OCI-LY1 (cell line): Measurements from ENCODE around the gene KIAA0319L.

ENCODE experiments used
- H2AFZ ChIP-seq: fragments of 200-600 bp; sonication (generic), shearing (Covaris generic); 2 replicates; pipeline ENCODE4 v1.6.0; 2014; ENCODE audit warnings: antibody characterized with exemption, mild to moderate bottlenecking, low read length
- H3F3A ChIP-seq: fragments of 200-600 bp; sonication (generic), shearing (Covaris generic); 2 replicates; pipeline ENCODE4 v1.6.0; 2014; ENCODE audit warnings: mild to moderate bottlenecking, antibody characterized with exemption, low read length, moderate library complexity; ENCODE audit not compliant: insufficient read depth
- H3K27ac ChIP-seq: fragments of 200-600 bp; sonication (generic); 2 replicates; pipeline ENCODE4 v1.5.1; 2014; ENCODE audit warnings: low read length, mixed run types, mild to moderate bottlenecking, low read depth; ENCODE audit not compliant: poor library complexity, severe bottlenecking
- H3K27me3 ChIP-seq: fragments of 200-600 bp; sonication (generic); 2 replicates; pipeline ENCODE4 v1.6.0; 2014; ENCODE audit warnings: antibody characterized with exemption, mild to moderate bottlenecking, low read length, moderate library complexity; ENCODE audit not compliant: insufficient read depth
- H3K36me3 ChIP-seq: fragments of 200-600 bp; sonication (generic); 2 replicates; pipeline ENCODE4 v1.6.1; 2014; ENCODE audit warnings: mild to moderate bottlenecking, antibody characterized with exemption, low read length, moderate library complexity, mixed read lengths; ENCODE audit not compliant: insufficient read depth
- H3K4me1 ChIP-seq: fragments of 200-600 bp; sonication (generic); 2 replicates; pipeline ENCODE4 v1.5.1; 2014; ENCODE audit warnings: mild to moderate bottlenecking, low read length, moderate library complexity; ENCODE audit not compliant: insufficient read depth, severe bottlenecking
- H3K4me2 ChIP-seq: fragments of 200-600 bp; sonication (generic), shearing (Covaris generic); 2 replicates; pipeline ENCODE4 v1.6.1; 2014; ENCODE audit warnings: low read length
- H3K4me3 ChIP-seq: fragments of 200-600 bp; sonication (generic); 2 replicates; pipeline ENCODE4 v1.5.1; 2014; ENCODE audit warnings: low read length, low read depth, mild to moderate bottlenecking, mixed read lengths; ENCODE audit not compliant: poor library complexity, severe bottlenecking
- H3K79me2 ChIP-seq: fragments of 200-600 bp; shearing (Covaris generic); 2 replicates; pipeline ENCODE4 v1.6.1; 2016; ENCODE audit warnings: mixed run types, low read length, mixed read lengths; ENCODE audit not compliant: insufficient read depth
- H3K9ac ChIP-seq: fragments of 200-600 bp; sonication (generic), shearing (Covaris generic); 2 replicates; pipeline ENCODE4 v1.6.1; 2014; ENCODE audit warnings: mild to moderate bottlenecking, low read length, mixed read lengths
- H3K9me2 ChIP-seq: fragments of 200-600 bp; sonication (generic), shearing (Covaris generic); 2 replicates; pipeline ENCODE4 v1.6.1; 2014; ENCODE audit warnings: low read depth, mild to moderate bottlenecking, low read length, mixed read lengths
- H3K9me3 ChIP-seq: fragments of 200-600 bp; shearing (Covaris generic); 2 replicates; pipeline ENCODE4 v1.6.1; 2014; ENCODE audit warnings: low read length, mixed read lengths
- H4K20me1 ChIP-seq: fragments of 200-600 bp; sonication (generic), shearing (Covaris generic); 2 replicates; pipeline ENCODE4 v1.6.0; 2016; ENCODE audit warnings: mild to moderate bottlenecking, low read length; ENCODE audit not compliant: insufficient read depth
- CTCF ChIP-seq: fragments of 200-600 bp; sonication (generic), shearing (Covaris generic); IDR thresholded peaks from 2 replicates; pipeline ENCODE4 v1.5.1; 2017; ENCODE audit warnings: mild to moderate bottlenecking, antibody characterized with exemption, low read length, moderate library complexity, mixed read lengths
- EZH2 ChIP-seq: fragments of 200-600 bp; sonication (generic), shearing (Covaris generic); IDR thresholded peaks from 2 replicates; pipeline ENCODE4 v1.8.0; 2017; ENCODE audit warnings: borderline replicate concordance, mixed run types, mild to moderate bottlenecking, antibody characterized with exemption, low read length, moderate library complexity, mixed read lengths

Gene KIAA0319L

GRCh38 chr1:35590476-35591040 lies 33.4 kb upstream of the KIAA0319L start:
- no peaks in the 10 kb centered on the region for H3K4me1 ChIP-seq
- TF ChIP-seq EZH2 = no peak
- no peak for TF ChIP-seq CTCF
- no peaks in the 10 kb centered on the region for H4K20me1 ChIP-seq
- H3K27ac ChIP-seq = no peak overlapping the region
- H3K27me3 ChIP-seq = no peaks in the 10 kb centered on the region
- H3K4me3 ChIP-seq = no peak overlapping the region
- H3K9ac ChIP-seq = no peak overlapping the region
- H3K36me3 ChIP-seq = no peaks in the 10 kb centered on the region
- H2AFZ ChIP-seq = no peak overlapping the region
- no peaks in the 10 kb centered on the region for H3K79me2 ChIP-seq
- no peaks in the 10 kb centered on the region for H3K9me3 ChIP-seq
- H3K4me2 ChIP-seq = no peak overlapping the region
- H3F3A ChIP-seq = no peaks in the 10 kb centered on the region
- no peaks in the 10 kb centered on the region for H3K9me2 ChIP-seq

GRCh38 chr1:35589516-35590427 lies 32.6 kb upstream of the KIAA0319L start:
- Histone ChIP-seq H3K9ac (no peak overlapping the region), H3K4me3 (no peak overlapping the region), H3K27me3 (no peaks in the 10 kb centered on the region), H3K36me3 (no peaks in the 10 kb centered on the region), H3K9me2 (no peaks in the 10 kb centered on the region), H3F3A (no peaks in the 10 kb centered on the region), H3K79me2 (no peaks in the 10 kb centered on the region), H3K4me2 (no peak overlapping the region), H3K27ac (no peak overlapping the region), H2AFZ (no peak overlapping the region), H3K9me3 (no peaks in the 10 kb centered on the region), H4K20me1 (no peaks in the 10 kb centered on the region), H3K4me1 (no peaks in the 10 kb centered on the region)
- TF ChIP-seq CTCF (no peak), EZH2 (no peak)

- no peaks in the 10 kb centered on the region for H3K36me3 ChIP-seq
- no peaks in the 10 kb centered on the region for H3K79me2 ChIP-seq
- no peak overlapping the region for H2AFZ ChIP-seq
- no peak overlapping the region for H3K4me2 ChIP-seq
- H4K20me1 ChIP-seq = no peaks in the 10 kb centered on the region
- no peaks in the 10 kb centered on the region for H3K9me2 ChIP-seq
- no peaks in the 10 kb centered on the region for H3F3A ChIP-seq
- no peak overlapping the region for H3K4me3 ChIP-seq
- no peaks in the 10 kb centered on the region for H3K27me3 ChIP-seq
- no peak for TF ChIP-seq CTCF
- no peak for TF ChIP-seq EZH2
- no peaks in the 10 kb centered on the region for H3K9me3 ChIP-seq
- H3K27ac ChIP-seq = no peak overlapping the region
- H3K9ac ChIP-seq = no peak overlapping the region
- H3K4me1 ChIP-seq = no peaks in the 10 kb centered on the region
These were observed 31.2 kb upstream of the KIAA0319L start for GRCh38 chr1:35588197-35588910.
